ENCODE measurements around the gene RAET1E. TPM values are rescaled to one million over a fixed set of nuclear protein-coding genes. Genes with fewer than 3 reads are reported as not detected.
"Not testable (repeated sequence)": the region's sequence is repeated elsewhere in the genome, so short reads cannot be mapped to it uniquely, and the experiment has no call there.

Gene RAET1E
- total RNA-seq, 1 experiment from 2014 or later: not detected

DNA sequence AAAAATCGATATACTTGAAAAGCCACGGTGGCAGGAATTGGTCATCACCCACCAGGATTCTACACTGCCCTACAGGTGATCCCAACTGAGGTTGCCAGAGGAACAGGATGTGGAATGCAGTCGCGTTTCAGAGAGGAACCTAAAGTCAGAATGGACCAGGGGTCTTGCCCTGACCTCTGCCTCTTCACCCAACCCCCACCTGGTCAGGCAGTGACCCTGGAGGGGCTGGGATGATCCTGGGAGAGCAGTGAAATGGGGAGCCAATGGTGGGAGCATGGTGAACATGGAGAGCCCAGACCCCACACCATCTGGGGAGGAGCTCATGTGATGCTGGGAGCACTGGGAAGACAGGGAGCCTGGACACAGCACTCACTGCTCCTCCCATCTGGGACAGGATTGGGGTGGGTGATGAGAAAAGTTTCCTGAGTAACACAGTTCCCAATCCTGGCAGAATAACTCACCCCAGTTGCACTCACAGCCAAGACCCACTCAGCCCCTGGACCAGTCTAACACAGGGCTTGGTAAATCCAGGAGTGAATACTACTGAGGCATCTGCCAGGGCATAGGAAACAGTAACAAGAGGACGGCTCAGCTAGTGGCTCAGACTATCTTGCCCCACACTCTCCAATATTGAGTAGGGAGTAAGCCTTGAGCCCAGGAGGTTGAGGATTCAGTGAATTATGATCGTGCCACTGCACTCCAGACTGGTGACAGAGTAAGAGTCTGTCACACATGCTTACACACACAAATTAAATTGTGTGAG lies 42.2 kb upstream of the RAET1E start:
- Mint-ChIP-seq H3K36me3 (ENCODE audit: insufficient read depth, unreplicated experiment) (peaks cover 9% of the 10 kb centered on the region), H3K27ac (ENCODE audit: unreplicated experiment) (no peak overlapping the region), H3K4me3 (ENCODE audit: unreplicated experiment) (peak overlapping the region; percentile 31), H3K4me1 (ENCODE audit: low read depth, unreplicated experiment) (peaks cover 6% of the 10 kb centered on the region), H3K27me3 (ENCODE audit: insufficient read depth, unreplicated experiment) (peaks cover 21% of the 10 kb centered on the region), H3K9me3 (ENCODE audit: unreplicated experiment) (no peaks in the 10 kb centered on the region)
- Histone ChIP-seq H3K36me3 (ENCODE audit: control insufficient read depth, insufficient read depth, low read length) (no peaks in the 10 kb centered on the region), H3K4me3 (ENCODE audit: low read depth, low read length) (no peak overlapping the region), H3K27me3 (replicated peaks; ENCODE audit: control insufficient read depth, insufficient read depth, low read length) (no peaks in the 10 kb centered on the region; the same call in 1 of the 2 replicates), H3K4me1 (no peaks in the 10 kb centered on the region), H3K9me3 (no peaks in the 10 kb centered on the region)
- DNase-seq: no peak
- intact Hi-C loops (cut with micrococcal nuclease; ENCODE audit: unreplicated experiment): loop anchor here (10.0 kb wide), 1 partner anchor 395 kb away; no protein-coding TSS in a partner anchor
- ChIA-PET POLR2A (no interaction called here), CTCF (no interaction called here)
- no TSS peak for BruUV-seq (replicated peaks)
- TF ChIP-seq, protein P1, sequence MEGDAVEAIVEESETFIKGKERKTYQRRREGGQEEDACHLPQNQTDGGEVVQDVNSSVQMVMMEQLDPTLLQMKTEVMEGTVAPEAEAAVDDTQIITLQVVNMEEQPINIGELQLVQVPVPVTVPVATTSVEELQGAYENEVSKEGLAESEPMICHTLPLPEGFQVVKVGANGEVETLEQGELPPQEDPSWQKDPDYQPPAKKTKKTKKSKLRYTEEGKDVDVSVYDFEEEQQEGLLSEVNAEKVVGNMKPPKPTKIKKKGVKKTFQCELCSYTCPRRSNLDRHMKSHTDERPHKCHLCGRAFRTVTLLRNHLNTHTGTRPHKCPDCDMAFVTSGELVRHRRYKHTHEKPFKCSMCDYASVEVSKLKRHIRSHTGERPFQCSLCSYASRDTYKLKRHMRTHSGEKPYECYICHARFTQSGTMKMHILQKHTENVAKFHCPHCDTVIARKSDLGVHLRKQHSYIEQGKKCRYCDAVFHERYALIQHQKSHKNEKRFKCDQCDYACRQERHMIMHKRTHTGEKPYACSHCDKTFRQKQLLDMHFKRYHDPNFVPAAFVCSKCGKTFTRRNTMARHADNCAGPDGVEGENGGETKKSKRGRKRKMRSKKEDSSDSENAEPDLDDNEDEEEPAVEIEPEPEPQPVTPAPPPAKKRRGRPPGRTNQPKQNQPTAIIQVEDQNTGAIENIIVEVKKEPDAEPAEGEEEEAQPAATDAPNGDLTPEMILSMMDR (IDR thresholded peaks at IDR 0.05; ENCODE audit: insufficient read depth in 1 of 2, low read depth in 1 of 2, low read length in 1 of 2, severe bottlenecking in 1 of 2, unreplicated experiment in 1 of 2): no peak

DNA sequence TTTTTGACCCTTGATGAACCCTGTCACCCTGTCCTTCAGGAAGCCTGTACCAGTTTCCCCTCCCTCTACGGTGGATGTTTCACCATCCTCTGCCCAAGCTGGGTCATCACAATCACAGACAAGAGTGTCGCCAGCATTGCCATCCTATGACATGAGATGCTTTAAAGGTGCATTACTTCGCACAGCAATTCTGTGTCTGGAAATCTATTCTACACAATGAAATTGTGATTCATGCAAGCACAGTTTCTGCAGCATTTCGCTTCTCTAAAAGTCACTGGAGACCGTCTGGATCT lies 41.4 kb upstream of the RAET1E start:
- no TSS peak for BruUV-seq (replicated peaks)
- no peaks in the 10 kb centered on the region for H3K4me1 ChIP-seq
- Mint-ChIP-seq H3K4me1 (ENCODE audit: low read depth, unreplicated experiment) (peaks cover 6% of the 10 kb centered on the region), H3K27me3 (ENCODE audit: insufficient read depth, unreplicated experiment) (peaks cover 25% of the 10 kb centered on the region), H3K27ac (ENCODE audit: unreplicated experiment) (no peak overlapping the region), H3K4me3 (ENCODE audit: unreplicated experiment) (peak overlapping the region; percentile 62), H3K9me3 (ENCODE audit: unreplicated experiment) (no peaks in the 10 kb centered on the region), H3K36me3 (ENCODE audit: insufficient read depth, unreplicated experiment) (peaks cover 9% of the 10 kb centered on the region)
- TF ChIP-seq, protein P1 (IDR thresholded peaks at IDR 0.05; ENCODE audit: insufficient read depth in 1 of 2, low read depth in 1 of 2, low read length in 1 of 2, severe bottlenecking in 1 of 2, unreplicated experiment in 1 of 2): no peak
- POLR2A ChIA-PET: no interaction called here
- H3K9me3 ChIP-seq: no peaks in the 10 kb centered on the region
- CTCF ChIA-PET: no interaction called here
- no peak for DNase-seq
- H3K27me3 ChIP-seq (replicated peaks; ENCODE audit: control insufficient read depth, insufficient read depth, low read length): no peaks in the 10 kb centered on the region; the same call in none of the 2 replicates
- H3K36me3 ChIP-seq (ENCODE audit: control insufficient read depth, insufficient read depth, low read length): no peaks in the 10 kb centered on the region
- H3K4me3 ChIP-seq (ENCODE audit: low read depth, low read length): no peak overlapping the region
- intact Hi-C loops (cut with micrococcal nuclease; ENCODE audit: unreplicated experiment): loop anchor here (10.0 kb wide), 1 partner anchor 395 kb away; no protein-coding TSS in a partner anchor

DNA sequence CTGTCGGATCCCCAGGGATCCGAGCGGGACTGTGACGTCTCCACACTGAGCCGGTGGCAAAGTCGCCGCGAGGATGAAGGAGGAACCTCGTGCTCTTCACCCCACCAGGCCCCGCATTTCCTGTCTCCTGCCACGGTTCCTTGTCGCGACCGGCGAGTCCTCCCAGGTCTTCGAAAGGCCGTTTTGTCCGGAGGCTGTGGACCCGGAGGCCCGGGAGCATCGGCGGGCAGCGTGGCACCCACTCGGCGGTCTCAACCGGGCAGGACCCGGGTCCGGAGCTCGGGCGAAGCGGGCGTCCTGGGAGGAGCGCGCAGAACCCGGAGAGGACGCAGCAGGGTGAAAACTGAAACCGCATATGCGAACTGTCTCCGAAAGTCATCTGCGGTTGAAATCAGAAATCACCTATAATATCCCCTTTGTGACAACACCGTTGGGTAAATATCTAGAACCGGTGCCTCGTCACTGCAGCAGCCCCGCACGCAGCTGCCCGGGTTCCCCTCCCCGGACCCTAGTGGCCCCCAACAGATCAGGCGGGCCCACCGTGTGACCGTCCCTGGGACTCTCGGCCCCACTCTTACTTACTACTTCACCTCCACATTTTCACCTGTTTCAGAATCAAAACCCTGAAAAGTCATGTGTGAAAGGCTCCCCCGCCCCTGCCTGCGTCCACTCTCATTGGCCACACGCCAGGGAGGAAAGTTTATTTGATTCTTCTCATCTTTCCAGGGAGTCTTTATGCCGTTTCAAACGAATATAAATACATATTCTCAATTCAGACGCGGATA lies 40.9 kb upstream of the RAET1E start:
- H3K27me3 Mint-ChIP-seq (ENCODE audit: insufficient read depth, unreplicated experiment): peaks cover 25% of the 10 kb centered on the region
- H3K4me1 Mint-ChIP-seq (ENCODE audit: low read depth, unreplicated experiment): peaks cover 6% of the 10 kb centered on the region
- POLR2A ChIA-PET: no interaction called here
- H3K27ac Mint-ChIP-seq (ENCODE audit: unreplicated experiment): no peak overlapping the region
- DNase-seq: no peak
- peak overlapping the region; percentile 62 for H3K4me3 Mint-ChIP-seq (ENCODE audit: unreplicated experiment)
- no peaks in the 10 kb centered on the region for H3K36me3 ChIP-seq (ENCODE audit: control insufficient read depth, insufficient read depth, low read length)
- no peaks in the 10 kb centered on the region; the same call in none of the 2 replicates for H3K27me3 ChIP-seq (replicated peaks; ENCODE audit: control insufficient read depth, insufficient read depth, low read length)
- H3K9me3 Mint-ChIP-seq (ENCODE audit: unreplicated experiment): no peaks in the 10 kb centered on the region
- H3K9me3 ChIP-seq: no peaks in the 10 kb centered on the region
- no peaks in the 10 kb centered on the region for H3K4me1 ChIP-seq
- intact Hi-C loops (cut with micrococcal nuclease; ENCODE audit: unreplicated experiment): loop anchor here (10.0 kb wide), 1 partner anchor 396 kb away; no protein-coding TSS in a partner anchor
- CTCF ChIA-PET: no interaction called here
- peak overlapping the region; percentile 39 for H3K4me3 ChIP-seq (ENCODE audit: low read depth, low read length)
- TF ChIP-seq, protein P1 (IDR thresholded peaks at IDR 0.05; ENCODE audit: insufficient read depth in 1 of 2, low read depth in 1 of 2, low read length in 1 of 2, severe bottlenecking in 1 of 2, unreplicated experiment in 1 of 2): no peak
- BruUV-seq (replicated peaks): no TSS peak
- H3K36me3 Mint-ChIP-seq (ENCODE audit: insufficient read depth, unreplicated experiment): peaks cover 9% of the 10 kb centered on the region

DNA sequence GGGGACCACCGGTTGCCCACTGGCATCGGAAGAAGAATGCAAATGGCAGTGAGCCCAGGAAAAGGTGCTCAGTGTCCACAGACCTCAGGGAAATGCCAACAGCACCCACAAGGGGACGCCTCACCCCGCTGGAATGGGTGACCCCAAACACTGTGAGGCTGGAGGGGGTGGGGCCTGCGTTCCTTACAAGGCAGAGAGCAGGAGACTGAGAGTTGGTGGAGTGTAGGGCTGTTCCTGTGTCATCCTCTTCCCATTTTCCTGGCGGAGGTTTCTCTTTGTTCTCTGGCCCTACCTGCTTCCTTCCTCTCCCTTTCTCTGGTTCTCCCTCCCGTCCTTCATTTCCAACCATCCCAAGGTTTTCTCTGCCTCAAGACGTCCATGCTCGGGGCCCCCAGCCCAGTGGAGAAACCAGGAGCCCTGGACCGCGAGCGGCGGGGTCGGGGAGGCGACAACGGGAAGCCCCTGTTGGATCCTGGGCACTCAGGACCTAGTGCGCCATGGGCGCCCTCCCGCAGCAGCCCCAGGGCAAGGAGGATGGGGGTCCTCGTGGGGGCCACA lies 40.2 kb upstream of the RAET1E start:
- H3K4me3 Mint-ChIP-seq (ENCODE audit: unreplicated experiment): peak overlapping the region; percentile 62
- peaks cover 12% of the 10 kb centered on the region for H3K4me1 Mint-ChIP-seq (ENCODE audit: low read depth, unreplicated experiment)
- peak overlapping the region; percentile 39 for H3K4me3 ChIP-seq (ENCODE audit: low read depth, low read length)
- H3K27me3 Mint-ChIP-seq (ENCODE audit: insufficient read depth, unreplicated experiment): peaks cover 29% of the 10 kb centered on the region
- intact Hi-C loops (cut with micrococcal nuclease; ENCODE audit: unreplicated experiment): loop anchor here (10.0 kb wide), 1 partner anchor 397 kb away; no protein-coding TSS in a partner anchor
- H3K9me3 Mint-ChIP-seq (ENCODE audit: unreplicated experiment); DNase-seq; CTCF ChIA-PET; H3K36me3 Mint-ChIP-seq (ENCODE audit: insufficient read depth, unreplicated experiment); H3K27ac Mint-ChIP-seq (ENCODE audit: unreplicated experiment); H3K9me3 ChIP-seq; H3K27me3 ChIP-seq (replicated peaks; ENCODE audit: control insufficient read depth, insufficient read depth, low read length); BruUV-seq (replicated peaks); H3K4me1 ChIP-seq; POLR2A ChIA-PET; H3K36me3 ChIP-seq (ENCODE audit: control insufficient read depth, insufficient read depth, low read length): not testable (repeated sequence)

All from Caco-2 (cell line).